ENCODE measurements around the gene MAU2. TPM values are rescaled to one million over a fixed set of nuclear protein-coding genes. Genes with fewer than 3 reads are reported as not detected.

The MAU2 gene
- total and polyA plus RNA-seq, 3 donors from 2014 or later, result 77.2 to 151 (median 143) TPM

- Histone ChIP-seq H3K27ac (no peak overlapping the region), H3K27me3 (no peaks in the 10 kb centered on the region), H3K36me3 (ENCODE audit: low read depth, missing control alignments) (no peaks in the 10 kb centered on the region), H3K9me3 (no peaks in the 10 kb centered on the region), H3K4me3 (no peak overlapping the region), H3K4me1 (peaks cover 7% of the 10 kb centered on the region)
- peak; percentile 73 to 87 (median 83) for TF ChIP-seq CTCF (IDR thresholded peaks at IDR 0.05)
- no peak for TF ChIP-seq POLR2A (IDR thresholded peaks at IDR 0.05)
- peak; percentile 87 for DNase-seq
- 25 to 28% methylated on average over 14 of the region's 14 CpGs for WGBS, 2 donors
- intact Hi-C loops (cut with DNase I; ENCODE audit: low total_unique reads), result no loop called here
Measured at GRCh38 chr19:19361075-19361594, 40.5 kb downstream of the MAU2 start.

GRCh38 chr19:19362075-19362474 lies 41.4 kb downstream of the MAU2 start:
- peaks cover 10% of the 10 kb centered on the region for H3K4me1 ChIP-seq
- H3K36me3 ChIP-seq (ENCODE audit: low read depth, missing control alignments), result no peaks in the 10 kb centered on the region
- WGBS, 2 donors, result 88 to 96% methylated on average over 3 to 4 of the region's 4 CpGs
- no peak overlapping the region for H3K4me3 ChIP-seq
- DNase-seq, result no peak
- H3K9me3 ChIP-seq, result no peaks in the 10 kb centered on the region
- intact Hi-C loops (cut with DNase I; ENCODE audit: low total_unique reads), result no loop called here
- no peak overlapping the region for H3K27ac ChIP-seq
- TF ChIP-seq CTCF (IDR thresholded peaks at IDR 0.05), result no peak
- no peak for TF ChIP-seq POLR2A (IDR thresholded peaks at IDR 0.05)
- no peaks in the 10 kb centered on the region for H3K27me3 ChIP-seq

GRCh38 chr19:19366434-19367396 lies 46.1 kb downstream of the MAU2 start:
- Histone ChIP-seq H3K27me3 (no peaks in the 10 kb centered on the region), H3K36me3 (ENCODE audit: low read depth, missing control alignments) (no peaks in the 10 kb centered on the region), H3K27ac (no peak overlapping the region), H3K4me3 (no peak overlapping the region), H3K9me3 (no peaks in the 10 kb centered on the region), H3K4me1 (peaks cover 3% of the 10 kb centered on the region)
- no peak for TF ChIP-seq POLR2A (IDR thresholded peaks at IDR 0.05)
- TF ChIP-seq CTCF (IDR thresholded peaks at IDR 0.05), result peak; percentile 87 to 92 (median 90)
- WGBS, 2 donors, result 56% methylated on average over 16 to 18 of the region's 18 CpGs
- DNase-seq, result peak; percentile 70
- intact Hi-C loops (cut with DNase I; ENCODE audit: low total_unique reads), result loop anchor here (5.0 kb wide), 1 partner anchor 121 kb away; no protein-coding TSS in a partner anchor

GRCh38 chr19:19368087-19368486 lies 47.5 kb downstream of the MAU2 start:
- Histone ChIP-seq H3K27ac (no peak overlapping the region), H3K4me3 (no peak overlapping the region), H3K4me1 (peaks cover 3% of the 10 kb centered on the region), H3K27me3 (no peaks in the 10 kb centered on the region), H3K9me3 (no peaks in the 10 kb centered on the region), H3K36me3 (ENCODE audit: low read depth, missing control alignments) (no peaks in the 10 kb centered on the region)
- no peak for TF ChIP-seq CTCF (IDR thresholded peaks at IDR 0.05)
- no peak for TF ChIP-seq POLR2A (IDR thresholded peaks at IDR 0.05)
- 88 to 90% methylated on average over 4 to 7 of the region's 7 CpGs for WGBS, 2 donors
- DNase-seq, result no peak
- intact Hi-C loops (cut with DNase I; ENCODE audit: low total_unique reads), result loop anchor here (5.0 kb wide), 1 partner anchor 119 kb away; no protein-coding TSS in a partner anchor

Data from testis (tissue), 3 donors.